Omental fat pad (tissue), 4 donors: Measurements from ENCODE around the gene EFNB3. TPM values are rescaled to one million over a fixed set of nuclear protein-coding genes. Genes with fewer than 3 reads are reported as not detected.

Experiments used
- ATAC-seq: fragments of 150-250 bp; one replicate; pipeline ENCODE4 v1.9.1; 2016; ENCODE audit warnings: mild to moderate bottlenecking, moderate library complexity; ENCODE audit not compliant: low FRiP score
- DNase-seq: peaks from one replicate; pipeline ENCODE4 v3.0.0-alpha.2; 2019; ENCODE audit warnings: low spot score
- total RNA-seq, 4 donors: library from RNA; depleted of rRNA; stranded (reverse); fragments of >200 nt; gene quantifications; one replicate each; pipeline ENCODE4 v1.1.0, GENCODE V29; 2016
- TF ChIP-seq, protein P1 (sequence below), 3 donors: fragments of 450-650 bp; IDR thresholded peaks; one replicate each; pipeline ENCODE4 v1.5.1; 2016 to 2017; ENCODE audit warnings: antibody characterized with exemption in 3 of 3, mild to moderate bottlenecking in 3 of 3, moderate library complexity in 2 of 3

Gene EFNB3
- 1 to 10 TPM in 3 of 4 donors, under 1 TPM in 1; 0.47 to 4.3 (median 2.4) TPM for total RNA-seq

- DNase-seq (no peak), ATAC-seq (peak; percentile 54)
- TF ChIP-seq, protein P1, sequence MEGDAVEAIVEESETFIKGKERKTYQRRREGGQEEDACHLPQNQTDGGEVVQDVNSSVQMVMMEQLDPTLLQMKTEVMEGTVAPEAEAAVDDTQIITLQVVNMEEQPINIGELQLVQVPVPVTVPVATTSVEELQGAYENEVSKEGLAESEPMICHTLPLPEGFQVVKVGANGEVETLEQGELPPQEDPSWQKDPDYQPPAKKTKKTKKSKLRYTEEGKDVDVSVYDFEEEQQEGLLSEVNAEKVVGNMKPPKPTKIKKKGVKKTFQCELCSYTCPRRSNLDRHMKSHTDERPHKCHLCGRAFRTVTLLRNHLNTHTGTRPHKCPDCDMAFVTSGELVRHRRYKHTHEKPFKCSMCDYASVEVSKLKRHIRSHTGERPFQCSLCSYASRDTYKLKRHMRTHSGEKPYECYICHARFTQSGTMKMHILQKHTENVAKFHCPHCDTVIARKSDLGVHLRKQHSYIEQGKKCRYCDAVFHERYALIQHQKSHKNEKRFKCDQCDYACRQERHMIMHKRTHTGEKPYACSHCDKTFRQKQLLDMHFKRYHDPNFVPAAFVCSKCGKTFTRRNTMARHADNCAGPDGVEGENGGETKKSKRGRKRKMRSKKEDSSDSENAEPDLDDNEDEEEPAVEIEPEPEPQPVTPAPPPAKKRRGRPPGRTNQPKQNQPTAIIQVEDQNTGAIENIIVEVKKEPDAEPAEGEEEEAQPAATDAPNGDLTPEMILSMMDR (IDR thresholded peaks at IDR 0.05) = no peak
Measured at GRCh38 chr17:7704601-7705268, at the start of gene EFNB3. Gene EFNB3, plus strand, starts transcription at chr17:7705202. Its CDS starts 397 bp downstream, at chr17:7705599.

DNA sequence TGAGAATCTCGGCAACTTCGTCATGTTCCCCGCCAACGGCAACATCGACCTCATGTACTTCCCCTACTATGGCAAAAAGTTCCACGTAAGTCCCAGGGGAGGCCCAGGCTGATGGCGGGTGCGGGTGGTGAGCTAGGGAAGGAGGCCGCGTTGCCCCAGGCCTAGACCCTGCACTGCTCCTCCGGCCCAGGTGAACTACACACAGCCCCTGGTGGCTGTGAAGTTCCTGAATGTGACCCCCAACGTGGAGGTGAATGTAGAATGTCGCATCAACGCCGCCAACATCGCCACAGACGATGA, 49.5 kb upstream of the EFNB3 start:
- TF ChIP-seq, protein P1 (IDR thresholded peaks at IDR 0.05) = no peak
- DNase-seq = no peak
- no peak for ATAC-seq

GRCh38 chr17:7656958-7657609, 47.9 kb upstream of the EFNB3 start:
- ATAC-seq (no peak), DNase-seq (no peak)
- TF ChIP-seq, protein P1 (IDR thresholded peaks at IDR 0.05) = no peak

- TF ChIP-seq, protein P1 (IDR thresholded peaks at IDR 0.05) = no peak
- ATAC-seq (no peak), DNase-seq (no peak)
Measured at GRCh38 chr17:7667656-7668406, 37.2 kb upstream of the EFNB3 start.

GRCh38 chr17:7668482-7668881, 36.5 kb upstream of the EFNB3 start:
- TF ChIP-seq, protein P1 (IDR thresholded peaks at IDR 0.05) = no peak
- no peak for DNase-seq
- no peak for ATAC-seq

GRCh38 chr17:7673239-7673638, 31.8 kb upstream of the EFNB3 start:
- ATAC-seq = no peak
- no peak for DNase-seq
- TF ChIP-seq, protein P1 (IDR thresholded peaks at IDR 0.05) = no peak
